Ishikawa (cell line): Measurements from ENCODE around the gene RHOF.

Source experiments
- CEBPB ChIP-seq: IDR thresholded peaks from 2 replicates; pipeline ENCODE4 v1.6.1; 2012
- CREB1 ChIP-seq: IDR thresholded peaks from 2 replicates; pipeline ENCODE4 v1.6.1; 2012; ENCODE audit warnings: low read depth
- EGR1 ChIP-seq: IDR thresholded peaks from 2 replicates; pipeline ENCODE4 v1.6.1; 2012
- EP300 ChIP-seq: IDR thresholded peaks from 2 replicates; pipeline ENCODE4 v1.6.1; 2012; ENCODE audit warnings: borderline replicate concordance
- NFIC ChIP-seq: IDR thresholded peaks from 2 replicates; pipeline ENCODE4 v1.6.1; 2012
- RAD21 ChIP-seq: IDR thresholded peaks from 2 replicates; pipeline ENCODE4 v1.6.1; 2012; ENCODE audit warnings: low read depth
- TAF1 ChIP-seq: IDR thresholded peaks from 2 replicates; pipeline ENCODE4 v1.6.1; 2012; ENCODE audit warnings: low read depth, mild to moderate bottlenecking
- TCF12 ChIP-seq: IDR thresholded peaks from 2 replicates; pipeline ENCODE4 v1.6.1; 2012; ENCODE audit warnings: low read depth
- USF1 ChIP-seq: IDR thresholded peaks from 2 replicates; pipeline ENCODE4 v1.6.1; 2012
- YY1 ChIP-seq: IDR thresholded peaks from 2 replicates; pipeline ENCODE4 v1.6.1; 2012; ENCODE audit warnings: low read depth
- ZBTB7A ChIP-seq: IDR thresholded peaks from 2 replicates; pipeline ENCODE4 v1.6.1; 2012; ENCODE audit warnings: low read depth
- TF ChIP-seq, protein P1 (sequence below): IDR thresholded peaks from 2 replicates; pipeline ENCODE4 v1.6.1; 2012; ENCODE audit warnings: low read depth, mild to moderate bottlenecking
- TF ChIP-seq, protein P2 (sequence below): IDR thresholded peaks from 2 replicates; pipeline ENCODE4 v1.6.1; 2012

- TF ChIP-seq TAF1 = no peak
- TF ChIP-seq, protein P1, sequence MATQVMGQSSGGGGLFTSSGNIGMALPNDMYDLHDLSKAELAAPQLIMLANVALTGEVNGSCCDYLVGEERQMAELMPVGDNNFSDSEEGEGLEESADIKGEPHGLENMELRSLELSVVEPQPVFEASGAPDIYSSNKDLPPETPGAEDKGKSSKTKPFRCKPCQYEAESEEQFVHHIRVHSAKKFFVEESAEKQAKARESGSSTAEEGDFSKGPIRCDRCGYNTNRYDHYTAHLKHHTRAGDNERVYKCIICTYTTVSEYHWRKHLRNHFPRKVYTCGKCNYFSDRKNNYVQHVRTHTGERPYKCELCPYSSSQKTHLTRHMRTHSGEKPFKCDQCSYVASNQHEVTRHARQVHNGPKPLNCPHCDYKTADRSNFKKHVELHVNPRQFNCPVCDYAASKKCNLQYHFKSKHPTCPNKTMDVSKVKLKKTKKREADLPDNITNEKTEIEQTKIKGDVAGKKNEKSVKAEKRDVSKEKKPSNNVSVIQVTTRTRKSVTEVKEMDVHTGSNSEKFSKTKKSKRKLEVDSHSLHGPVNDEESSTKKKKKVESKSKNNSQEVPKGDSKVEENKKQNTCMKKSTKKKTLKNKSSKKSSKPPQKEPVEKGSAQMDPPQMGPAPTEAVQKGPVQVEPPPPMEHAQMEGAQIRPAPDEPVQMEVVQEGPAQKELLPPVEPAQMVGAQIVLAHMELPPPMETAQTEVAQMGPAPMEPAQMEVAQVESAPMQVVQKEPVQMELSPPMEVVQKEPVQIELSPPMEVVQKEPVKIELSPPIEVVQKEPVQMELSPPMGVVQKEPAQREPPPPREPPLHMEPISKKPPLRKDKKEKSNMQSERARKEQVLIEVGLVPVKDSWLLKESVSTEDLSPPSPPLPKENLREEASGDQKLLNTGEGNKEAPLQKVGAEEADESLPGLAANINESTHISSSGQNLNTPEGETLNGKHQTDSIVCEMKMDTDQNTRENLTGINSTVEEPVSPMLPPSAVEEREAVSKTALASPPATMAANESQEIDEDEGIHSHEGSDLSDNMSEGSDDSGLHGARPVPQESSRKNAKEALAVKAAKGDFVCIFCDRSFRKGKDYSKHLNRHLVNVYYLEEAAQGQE = no peak
- peak; percentile 74 for TF ChIP-seq ZBTB7A
- TF ChIP-seq EP300 = no peak
- TF ChIP-seq EGR1 = no peak
- TF ChIP-seq, protein P2, sequence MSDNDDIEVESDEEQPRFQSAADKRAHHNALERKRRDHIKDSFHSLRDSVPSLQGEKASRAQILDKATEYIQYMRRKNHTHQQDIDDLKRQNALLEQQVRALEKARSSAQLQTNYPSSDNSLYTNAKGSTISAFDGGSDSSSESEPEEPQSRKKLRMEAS = peak; percentile 96
- TF ChIP-seq RAD21 = peak; percentile 92
- TF ChIP-seq CREB1 = no peak
- no peak for TF ChIP-seq TCF12
- no peak for TF ChIP-seq CEBPB
- TF ChIP-seq USF1 = no peak
- no peak; the same call in none of the 2 replicates for TF ChIP-seq NFIC
- no peak; the same call in 1 of the 2 replicates for TF ChIP-seq YY1
Measured at GRCh38 chr12:121793838-121794533, 498 bp upstream of the RHOF start.
